ENCODE measurements around the gene LRRC3C.

Gene LRRC3C

GRCh38 chr17:39950871-39951348 is 23.4 kb downstream of the LRRC3C start:
- DNase-seq, result no peak

GRCh38 chr17:39951924-39952679 is 24.6 kb downstream of the LRRC3C start:
- DNase-seq, result no peak

DNA sequence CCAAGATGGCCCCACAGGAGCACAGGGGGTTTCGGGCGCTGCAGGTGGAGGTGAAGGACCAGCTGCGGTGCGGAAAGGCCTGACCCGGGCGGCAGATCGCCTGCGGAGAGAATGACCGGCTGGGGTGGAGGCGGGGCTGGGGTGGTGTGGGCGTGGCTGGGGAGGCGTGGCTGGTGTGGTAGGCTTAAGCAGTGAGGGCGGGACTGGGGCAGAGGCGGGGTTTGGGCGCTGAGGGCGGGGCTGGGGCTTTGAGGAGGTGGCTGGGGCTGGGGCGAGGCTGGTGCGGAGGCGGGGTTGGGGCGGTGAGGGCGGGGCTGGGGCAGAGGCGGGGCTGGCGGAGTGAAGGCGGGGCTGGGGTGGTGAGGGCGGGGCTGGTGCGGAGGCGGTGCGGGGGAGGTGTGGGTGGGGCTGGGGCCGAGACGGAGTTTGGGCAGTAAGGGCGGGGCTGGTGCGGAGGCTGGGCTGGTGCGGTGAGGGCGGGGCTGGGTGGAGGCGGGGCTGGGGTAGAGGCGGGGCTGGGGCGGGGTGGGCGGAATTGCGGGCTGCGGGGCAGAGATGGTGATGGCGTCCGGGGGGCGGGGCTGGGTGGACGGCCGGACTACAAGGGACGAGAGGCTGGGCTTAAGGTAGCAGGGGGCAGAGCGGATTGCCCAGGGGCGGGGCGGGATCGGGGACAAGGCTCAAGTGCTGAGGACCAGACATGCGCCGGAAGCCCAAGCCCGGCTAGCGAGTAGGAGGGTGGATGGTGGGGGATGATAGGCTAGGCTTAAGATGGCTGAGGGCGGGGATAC is 25.3 kb downstream of the LRRC3C start:
- peak; percentile 85 to 97 (median 94) for DNase-seq

- DNase-seq, result no peak
Observed at GRCh38 chr17:39953471-39953888, 25.9 kb downstream of the LRRC3C start.

GRCh38 chr17:39954876-39955275 is 27.3 kb downstream of the LRRC3C start:
- no peak for DNase-seq

DNA sequence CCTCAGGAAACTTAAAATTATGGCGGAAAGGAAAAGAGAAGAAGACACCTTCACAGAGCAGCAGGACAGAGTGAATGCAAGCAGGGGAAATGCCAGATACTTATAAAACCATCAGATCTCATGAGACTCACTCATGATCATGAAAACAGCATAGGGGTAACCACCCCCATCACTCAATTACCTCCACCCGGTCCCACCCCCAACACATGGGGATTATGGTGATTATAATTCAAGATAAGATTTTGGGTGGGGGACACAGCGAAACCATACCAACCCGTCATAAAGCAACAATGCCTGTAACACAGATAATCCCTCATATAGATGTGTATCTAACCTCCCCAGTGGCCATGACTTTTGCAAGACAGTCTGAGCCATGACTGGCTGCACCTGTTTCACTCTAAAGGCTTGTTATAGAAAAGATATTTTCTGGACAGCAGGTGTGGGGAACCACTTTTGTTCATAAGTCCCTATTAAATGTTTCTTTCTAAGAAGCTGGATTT is 28.2 kb downstream of the LRRC3C start:
- no peak for DNase-seq

- no peak for DNase-seq
Observed at GRCh38 chr17:39960524-39961041, 33.1 kb downstream of the LRRC3C start.

DNA sequence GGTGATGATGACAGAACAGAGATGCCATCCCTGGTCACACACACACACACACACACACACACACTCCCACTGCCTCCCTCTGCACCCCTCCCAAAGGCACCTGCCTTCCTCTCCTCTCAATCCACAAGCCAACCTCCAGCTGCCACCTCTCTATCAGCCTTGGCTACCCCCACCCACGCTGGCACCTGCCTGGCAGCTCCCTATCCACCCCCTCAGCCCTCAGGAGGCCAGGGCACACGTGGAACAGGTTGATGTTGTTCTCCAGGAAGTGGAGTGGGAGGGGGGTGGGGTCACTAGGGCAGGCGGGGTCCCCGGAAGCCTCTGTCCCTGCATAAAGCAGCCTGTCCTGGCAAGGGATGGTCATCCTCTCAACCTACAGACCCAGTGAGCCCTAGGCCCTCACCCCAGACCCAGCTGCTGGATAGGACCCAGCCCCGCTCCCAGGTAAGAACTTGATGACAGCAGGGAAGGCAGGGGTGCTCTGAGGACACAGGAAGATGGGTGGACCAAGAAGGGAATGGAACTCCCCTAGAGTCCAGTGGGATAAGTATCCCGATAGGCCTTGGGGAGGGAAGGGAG is 35.2 kb downstream of the LRRC3C start, which contains the start of gene GSDMA:
GSDMA (plus strand) TSS at position 363 of the 579 bp plus-strand sequence. CDS start 2,684 bp downstream, outside the sequence.
- no peak for DNase-seq

- no peak for DNase-seq
Observed at GRCh38 chr17:39963829-39964228, 36.3 kb downstream of the LRRC3C start.

DNA sequence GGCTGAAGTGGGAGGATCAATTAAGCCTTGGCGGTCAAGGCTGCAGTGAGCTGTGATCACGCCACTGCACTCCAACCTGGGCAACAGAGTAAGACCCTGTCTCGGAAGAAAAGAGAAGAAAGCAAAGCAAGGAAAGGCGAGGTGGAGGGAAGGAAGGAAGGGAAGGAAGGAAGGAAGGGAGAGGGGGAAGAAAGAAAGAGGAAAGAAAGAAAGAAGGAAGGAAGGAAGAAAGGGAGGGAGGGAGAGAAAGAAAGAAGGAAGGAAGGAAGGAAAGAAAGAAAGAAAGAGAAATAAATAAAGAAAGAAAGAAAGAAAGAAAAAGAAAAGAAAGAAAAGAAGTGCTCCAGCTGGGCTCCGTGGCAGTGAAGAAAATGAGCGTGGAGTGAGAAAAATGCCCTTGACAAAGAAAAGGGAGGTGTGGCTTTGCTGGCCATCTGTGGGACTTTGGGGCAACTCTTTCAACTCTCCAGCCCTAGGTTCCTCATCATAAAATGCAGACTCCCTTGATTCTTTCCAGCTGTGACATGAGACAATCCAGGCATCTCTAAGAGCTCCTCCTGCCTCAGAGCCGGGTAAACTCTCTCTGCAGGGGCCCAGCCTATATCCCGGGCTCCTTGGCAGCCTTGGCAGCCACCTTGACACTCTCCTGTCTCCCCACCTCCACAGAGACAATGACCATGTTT is 37.6 kb downstream of the LRRC3C start:
- peak in 3 of 4 experiments; percentile 28 to 55 (median 40) for DNase-seq

GRCh38 chr17:39966771-39967170 is 39.2 kb downstream of the LRRC3C start:
- no peak for DNase-seq

- DNase-seq, result no peak
Observed at GRCh38 chr17:39968761-39969160, 41.2 kb downstream of the LRRC3C start.

- DNase-seq, result peak; percentile 63 to 84 (median 78)
Observed at GRCh38 chr17:39969375-39969774, 41.8 kb downstream of the LRRC3C start.

DNA sequence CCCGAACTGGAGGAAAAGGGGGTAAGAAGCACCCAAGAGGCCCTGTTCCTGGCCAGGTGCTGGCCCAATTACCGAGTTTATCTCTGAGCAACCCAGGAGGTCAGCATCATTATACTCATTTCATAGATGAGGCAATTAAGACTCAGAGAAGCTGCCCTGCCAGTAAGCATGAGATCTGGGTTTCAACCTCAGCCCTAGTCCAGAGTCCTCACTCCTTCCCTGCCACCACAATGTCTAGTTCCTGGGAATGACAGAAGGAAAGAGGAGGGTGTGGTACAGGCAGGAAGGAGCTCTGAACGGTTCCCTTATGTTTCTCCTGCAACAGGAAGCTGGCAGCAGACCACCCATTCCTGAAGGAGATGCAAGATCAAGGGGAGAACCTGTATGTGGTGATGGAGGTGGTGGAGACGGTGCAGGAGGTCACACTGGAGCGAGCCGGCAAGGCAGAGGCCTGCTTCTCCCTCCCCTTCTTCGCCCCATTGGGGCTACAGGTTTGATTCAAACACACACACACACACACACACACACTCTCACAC is 42.7 kb downstream of the LRRC3C start:
- DNase-seq, result no peak

DNA sequence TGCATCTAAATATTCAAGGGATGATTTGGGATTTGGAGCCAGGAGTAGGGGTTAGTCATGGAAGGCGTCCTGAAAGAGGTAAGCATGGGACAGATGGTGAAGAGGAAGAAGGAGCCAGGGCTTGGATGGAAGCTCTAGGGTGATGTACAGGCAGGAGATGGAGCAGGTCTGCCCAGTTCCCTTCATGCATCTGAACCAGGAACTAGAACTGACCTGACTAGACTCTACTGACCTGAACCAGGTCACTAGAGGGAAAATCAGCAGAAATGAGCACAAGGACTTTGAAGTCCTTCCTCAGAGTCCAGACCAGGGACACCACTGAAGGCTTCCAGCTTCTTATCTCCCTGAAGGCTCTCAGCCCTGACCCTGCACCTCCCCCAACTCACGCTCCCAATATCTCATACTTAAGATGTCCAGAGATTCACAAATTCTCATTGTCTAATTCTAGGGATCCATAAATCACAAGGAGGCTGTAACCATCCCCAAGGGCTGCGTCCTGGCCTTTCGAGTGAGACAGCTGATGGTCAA is 43.6 kb downstream of the LRRC3C start:
- no peak for DNase-seq

DNA sequence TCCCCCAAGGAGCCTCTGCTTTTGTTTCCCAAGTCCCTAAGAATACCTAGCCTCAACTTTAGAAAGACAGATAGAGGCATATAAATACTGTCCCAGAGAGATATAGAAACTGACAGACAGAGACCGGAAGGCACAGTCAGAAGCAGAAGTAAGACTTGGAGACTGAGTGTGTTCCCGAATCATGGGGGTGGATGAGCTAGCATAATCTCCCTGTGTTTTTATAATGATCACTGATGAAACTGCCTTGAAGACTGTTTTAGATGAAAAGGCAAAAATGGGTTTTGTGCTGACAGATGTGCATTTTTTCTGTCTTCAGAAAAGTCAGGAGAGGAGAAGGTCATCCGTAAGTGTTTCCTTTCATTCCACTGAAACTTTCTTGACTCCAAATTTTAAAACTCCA is 44.7 kb downstream of the LRRC3C start:
- peak; percentile 79 to 92 (median 85) for DNase-seq

DNA sequence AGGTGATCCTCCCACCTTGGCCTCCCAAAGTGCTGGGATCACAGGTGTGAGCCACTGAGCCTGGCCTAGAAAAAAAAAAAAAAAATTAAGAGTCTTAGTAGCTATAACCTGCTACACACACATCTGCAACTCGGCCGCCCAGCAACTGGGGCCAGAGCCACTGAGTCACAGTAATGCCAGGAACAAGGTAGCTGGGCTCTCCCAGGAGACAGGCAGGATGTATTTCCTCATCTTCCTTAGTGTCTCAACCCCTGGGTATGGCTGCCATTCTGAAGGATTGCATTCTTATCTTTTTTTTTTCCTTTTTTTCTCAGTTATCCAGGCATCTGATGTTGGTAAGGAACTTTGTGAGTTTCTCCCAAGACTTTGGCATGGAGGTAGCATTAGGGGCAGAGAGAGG is 46.0 kb downstream of the LRRC3C start:
- DNase-seq, result no peak

GRCh38 chr17:39974433-39974832 is 46.9 kb downstream of the LRRC3C start:
- no peak for DNase-seq

DNA sequence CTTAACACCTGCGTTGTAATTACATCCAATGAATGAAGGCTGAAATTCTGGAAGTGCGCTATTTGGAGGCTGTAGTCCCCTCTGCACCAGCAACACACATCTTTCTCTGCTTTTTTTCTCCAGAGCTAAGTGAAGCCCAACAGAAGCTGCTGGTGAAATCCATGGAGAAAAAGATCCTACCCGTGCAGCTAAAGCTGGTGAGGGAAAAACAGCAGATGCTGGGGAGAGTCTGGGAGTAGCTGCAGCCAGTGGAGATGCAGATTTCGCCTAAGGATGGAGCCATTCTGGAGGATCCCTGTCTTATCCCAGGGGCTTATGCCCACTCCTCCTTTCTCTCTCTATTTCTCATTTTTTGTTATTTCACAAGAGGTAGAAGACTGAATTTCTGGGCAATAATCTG is 48.3 kb downstream of the LRRC3C start:
- DNase-seq, result no peak

DNA sequence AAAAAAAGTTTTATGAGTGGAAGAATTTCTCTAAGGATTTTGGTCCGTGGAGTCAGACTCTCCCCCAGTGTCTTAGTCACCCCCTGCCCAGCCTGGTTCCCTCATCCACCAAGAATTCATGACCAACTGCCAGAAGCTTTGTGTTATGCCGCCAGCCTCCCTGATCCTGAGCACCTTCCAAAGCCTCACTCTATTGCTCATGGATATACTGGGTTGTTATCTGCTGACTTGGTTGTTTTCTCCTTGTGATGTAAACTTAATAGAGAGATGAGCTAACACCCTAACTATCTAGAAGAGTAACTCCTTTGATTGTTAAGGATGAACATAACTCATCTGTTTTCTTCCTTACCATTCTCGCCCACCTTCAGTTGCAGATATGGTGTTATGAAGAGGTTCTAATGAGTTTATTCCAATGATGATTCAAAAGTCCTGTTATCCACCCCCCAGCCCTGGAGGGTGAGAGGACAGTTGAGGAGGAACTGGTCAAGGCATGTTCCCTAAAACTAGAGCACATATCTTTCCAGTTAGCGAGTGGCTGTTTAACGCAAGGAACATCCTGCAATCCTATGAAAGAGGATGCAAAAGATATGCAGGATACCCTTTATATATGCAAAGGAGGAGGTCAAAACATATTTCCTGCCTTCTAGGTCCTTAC is 51.6 kb downstream of the LRRC3C start:
- DNase-seq, result peak; percentile 42 to 65 (median 62)

- DNase-seq, result peak; percentile 16 to 43 (median 37)
Observed at GRCh38 chr17:39979893-39980350, 52.4 kb downstream of the LRRC3C start.
